ENCODE data around the gene ANAPC13. TPM values are rescaled to one million over a fixed set of nuclear protein-coding genes. Genes with fewer than 3 reads are reported as not detected.

The ANAPC13 gene
- polyA plus RNA-seq (2013, experiment 1 of 2) = 67.9 TPM
- 72.7 TPM for polyA plus RNA-seq (2013, experiment 2 of 2)

- Histone ChIP-seq H3K36me3 (ENCODE audit: control insufficient read depth, insufficient read depth, low read length) (peaks cover 22% of the 10 kb centered on the region), H3K9me3 (ENCODE audit: control insufficient read depth, low read length) (no peaks in the 10 kb centered on the region)
- WGBS, 2 experiments (ENCODE audit: insufficient coverage in 2 of 2) = 0 to 1% methylated on average over 72 to 78 of the region's 81 CpGs
These were observed at the start of gene ANAPC13, which contains the start of gene CEP63 for GRCh38 chr3:134485718-134486576. Gene ANAPC13 (minus strand): TSS chr3:134485985. CDS start chr3:134482904, 3,081 bp downstream. Gene CEP63 (plus strand): TSS chr3:134486057. CDS start chr3:134495321, 9,264 bp downstream.

GRCh38 chr3:134535186-134535970, 49.6 kb upstream of the ANAPC13 start:
- Histone ChIP-seq H3K4me1 (ENCODE audit: control insufficient read depth, insufficient read depth, low read length, poor library complexity, severe bottlenecking) (no peaks in the 10 kb centered on the region), H3K4me3 (ENCODE audit: extremely low read depth, insufficient read depth, low read length, poor library complexity, severe bottlenecking) (no peak overlapping the region), H3K9me3 (ENCODE audit: control insufficient read depth, low read length) (no peaks in the 10 kb centered on the region), H3K36me3 (ENCODE audit: control insufficient read depth, insufficient read depth, low read length) (peaks cover 14% of the 10 kb centered on the region), H3K27ac (ENCODE audit: low read depth, low read length, severe bottlenecking) (no peak overlapping the region)
- WGBS, 2 experiments (ENCODE audit: insufficient coverage in 2 of 2) = 93 to 95% methylated on average over 3 of the region's 4 CpGs

More at GRCh38 chr3:134485718-134486576, at the start of gene ANAPC13, which contains the start of gene CEP63:
- peak within 1 kb of the TSS; percentile 74 for H3K4me3 ChIP-seq (ENCODE audit: extremely low read depth, insufficient read depth, low read length, poor library complexity, severe bottlenecking)
- H3K27ac ChIP-seq (ENCODE audit: low read depth, low read length, severe bottlenecking) = peak within 1 kb of the TSS; percentile 93
- peaks cover 32% of the 10 kb centered on the region for H3K4me1 ChIP-seq (ENCODE audit: control insufficient read depth, insufficient read depth, low read length, poor library complexity, severe bottlenecking)

DNA sequence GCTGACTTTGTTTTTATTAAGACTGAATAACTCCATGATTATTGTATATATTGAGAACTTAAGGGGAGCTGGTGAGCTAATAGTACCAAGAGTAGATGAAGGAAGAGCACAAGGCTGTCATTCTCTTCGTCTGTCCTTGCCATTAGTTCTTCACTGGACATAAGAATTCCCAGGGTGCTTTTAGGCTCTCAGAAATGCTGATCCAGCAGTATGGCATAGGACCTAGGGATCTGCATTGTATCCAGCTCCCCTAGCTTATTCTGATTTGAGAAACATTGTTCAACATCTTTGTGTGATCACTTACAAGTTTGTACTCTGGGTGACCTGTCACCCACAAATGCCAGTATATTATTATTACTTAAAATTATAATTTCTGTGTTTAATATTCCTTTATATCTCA, 47.7 kb upstream of the ANAPC13 start:
- H3K9me3 ChIP-seq (ENCODE audit: control insufficient read depth, low read length) = no peaks in the 10 kb centered on the region
- H3K4me1 ChIP-seq (ENCODE audit: control insufficient read depth, insufficient read depth, low read length, poor library complexity, severe bottlenecking) = no peaks in the 10 kb centered on the region
- H3K27ac ChIP-seq (ENCODE audit: low read depth, low read length, severe bottlenecking) = no peak overlapping the region
- peaks cover 14% of the 10 kb centered on the region for H3K36me3 ChIP-seq (ENCODE audit: control insufficient read depth, insufficient read depth, low read length)
- WGBS, 2 experiments (ENCODE audit: insufficient coverage in 2 of 2) = 67 to 75% methylated on average over 1 of the region's 1 CpG
- H3K4me3 ChIP-seq (ENCODE audit: extremely low read depth, insufficient read depth, low read length, poor library complexity, severe bottlenecking) = no peak overlapping the region

GRCh38 chr3:134527538-134528186, 41.9 kb upstream of the ANAPC13 start:
- Histone ChIP-seq H3K36me3 (ENCODE audit: control insufficient read depth, insufficient read depth, low read length) (no peaks in the 10 kb centered on the region), H3K9me3 (ENCODE audit: control insufficient read depth, low read length) (peaks cover 23% of the 10 kb centered on the region), H3K4me1 (ENCODE audit: control insufficient read depth, insufficient read depth, low read length, poor library complexity, severe bottlenecking) (no peaks in the 10 kb centered on the region), H3K27ac (ENCODE audit: low read depth, low read length, severe bottlenecking) (no peak overlapping the region), H3K4me3 (ENCODE audit: extremely low read depth, insufficient read depth, low read length, poor library complexity, severe bottlenecking) (no peak overlapping the region)
- 90 to 97% methylated on average over 6 to 7 of the region's 7 CpGs for WGBS, 2 experiments (ENCODE audit: insufficient coverage in 2 of 2)

DNA sequence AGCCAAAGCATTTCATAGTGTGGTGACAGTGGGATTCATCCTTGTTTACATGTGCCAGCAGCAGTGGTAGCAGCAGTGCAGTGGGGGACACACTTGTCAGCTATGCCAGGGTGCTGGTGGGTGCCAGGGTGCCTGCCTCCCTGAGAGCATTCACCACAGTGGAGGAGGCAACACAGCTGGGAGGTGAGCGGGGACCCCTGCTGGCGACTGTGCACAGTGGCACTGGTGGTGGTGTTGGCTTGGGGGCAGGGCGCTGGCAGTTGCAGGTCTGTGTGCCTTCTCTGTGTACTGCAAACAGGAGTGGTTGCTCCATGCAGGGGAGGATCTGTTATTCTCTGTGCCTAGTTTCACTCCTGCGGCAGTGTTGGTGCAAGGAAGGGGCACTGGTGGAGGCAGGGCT, 41.3 kb upstream of the ANAPC13 start:
- Histone ChIP-seq H3K4me3 (ENCODE audit: extremely low read depth, insufficient read depth, low read length, poor library complexity, severe bottlenecking) (no peak overlapping the region), H3K36me3 (ENCODE audit: control insufficient read depth, insufficient read depth, low read length) (no peaks in the 10 kb centered on the region), H3K4me1 (ENCODE audit: control insufficient read depth, insufficient read depth, low read length, poor library complexity, severe bottlenecking) (no peaks in the 10 kb centered on the region), H3K27ac (ENCODE audit: low read depth, low read length, severe bottlenecking) (no peak overlapping the region), H3K9me3 (ENCODE audit: control insufficient read depth, low read length) (peaks cover 24% of the 10 kb centered on the region)
- 86% methylated on average over 2 to 4 of the region's 4 CpGs for WGBS, 2 experiments (ENCODE audit: insufficient coverage in 2 of 2)

GRCh38 chr3:134526319-134526718, 40.5 kb upstream of the ANAPC13 start:
- no peaks in the 10 kb centered on the region for H3K36me3 ChIP-seq (ENCODE audit: control insufficient read depth, insufficient read depth, low read length)
- no peak overlapping the region for H3K27ac ChIP-seq (ENCODE audit: low read depth, low read length, severe bottlenecking)
- WGBS, 2 experiments (ENCODE audit: insufficient coverage in 2 of 2) = 80 to 85% methylated on average over 1 of the region's 1 CpG

DNA sequence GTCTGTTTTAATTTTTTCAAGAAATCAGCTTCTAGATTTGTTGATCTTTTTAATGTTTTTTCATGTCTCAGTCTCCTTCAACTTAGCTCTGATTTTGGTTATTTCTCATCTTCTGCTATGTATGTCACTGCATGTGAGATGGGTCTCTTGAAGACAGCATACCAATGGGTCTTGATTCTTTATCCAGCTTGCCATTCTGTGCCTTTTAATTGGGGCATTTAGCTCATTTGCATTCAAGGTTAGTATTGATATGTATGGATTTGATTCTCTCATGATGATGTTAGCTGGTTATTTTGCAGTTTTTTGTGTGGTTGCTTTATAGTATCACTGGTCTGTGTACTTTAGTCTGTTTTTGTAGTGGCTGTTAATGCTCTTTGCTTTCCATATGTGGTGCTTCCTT, 39.5 kb upstream of the ANAPC13 start:
- Histone ChIP-seq H3K4me3 (ENCODE audit: extremely low read depth, insufficient read depth, low read length, poor library complexity, severe bottlenecking) (no peak overlapping the region), H3K27ac (ENCODE audit: low read depth, low read length, severe bottlenecking) (no peak overlapping the region), H3K36me3 (ENCODE audit: control insufficient read depth, insufficient read depth, low read length) (no peaks in the 10 kb centered on the region), H3K4me1 (ENCODE audit: control insufficient read depth, insufficient read depth, low read length, poor library complexity, severe bottlenecking) (no peaks in the 10 kb centered on the region), H3K9me3 (ENCODE audit: control insufficient read depth, low read length) (peaks cover 24% of the 10 kb centered on the region)

More at GRCh38 chr3:134526319-134526718, 40.5 kb upstream of the ANAPC13 start:
- Histone ChIP-seq H3K4me3 (ENCODE audit: extremely low read depth, insufficient read depth, low read length, poor library complexity, severe bottlenecking) (no peak overlapping the region), H3K4me1 (ENCODE audit: control insufficient read depth, insufficient read depth, low read length, poor library complexity, severe bottlenecking) (no peaks in the 10 kb centered on the region), H3K9me3 (ENCODE audit: control insufficient read depth, low read length) (peaks cover 24% of the 10 kb centered on the region)

DNA sequence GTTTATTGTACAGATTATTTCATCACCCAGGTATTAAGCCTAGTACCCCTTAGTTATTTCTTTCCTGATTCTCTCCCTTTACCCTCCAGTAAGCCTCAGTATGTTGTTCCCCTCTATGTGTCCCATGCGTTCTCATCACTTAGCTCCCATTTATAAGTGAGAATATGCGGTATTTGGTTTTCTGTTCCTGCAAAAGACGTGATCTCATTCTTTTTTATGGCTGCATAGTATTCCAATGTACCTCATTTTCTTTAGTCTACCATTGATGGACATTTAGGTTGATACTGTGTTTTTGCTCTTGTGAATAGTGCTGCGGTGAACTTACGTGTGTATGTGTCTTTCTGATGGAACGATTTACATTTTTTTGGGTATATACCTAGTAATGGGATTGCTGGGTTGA, 36.8 kb upstream of the ANAPC13 start:
- H3K9me3 ChIP-seq (ENCODE audit: control insufficient read depth, low read length) = peaks cover 29% of the 10 kb centered on the region
- no peak overlapping the region for H3K4me3 ChIP-seq (ENCODE audit: extremely low read depth, insufficient read depth, low read length, poor library complexity, severe bottlenecking)
- no peaks in the 10 kb centered on the region for H3K4me1 ChIP-seq (ENCODE audit: control insufficient read depth, insufficient read depth, low read length, poor library complexity, severe bottlenecking)
- 88 to 93% methylated on average over 3 of the region's 6 CpGs for WGBS, 2 experiments (ENCODE audit: insufficient coverage in 2 of 2)
- no peak overlapping the region for H3K27ac ChIP-seq (ENCODE audit: low read depth, low read length, severe bottlenecking)
- no peaks in the 10 kb centered on the region for H3K36me3 ChIP-seq (ENCODE audit: control insufficient read depth, insufficient read depth, low read length)

- Histone ChIP-seq H3K4me3 (ENCODE audit: extremely low read depth, insufficient read depth, low read length, poor library complexity, severe bottlenecking) (no peak overlapping the region), H3K4me1 (ENCODE audit: control insufficient read depth, insufficient read depth, low read length, poor library complexity, severe bottlenecking) (no peaks in the 10 kb centered on the region), H3K27ac (ENCODE audit: low read depth, low read length, severe bottlenecking) (no peak overlapping the region), H3K9me3 (ENCODE audit: control insufficient read depth, low read length) (peaks cover 7% of the 10 kb centered on the region), H3K36me3 (ENCODE audit: control insufficient read depth, insufficient read depth, low read length) (no peaks in the 10 kb centered on the region)
These were observed 32.0 kb upstream of the ANAPC13 start for GRCh38 chr3:134517791-134518190.

DNA sequence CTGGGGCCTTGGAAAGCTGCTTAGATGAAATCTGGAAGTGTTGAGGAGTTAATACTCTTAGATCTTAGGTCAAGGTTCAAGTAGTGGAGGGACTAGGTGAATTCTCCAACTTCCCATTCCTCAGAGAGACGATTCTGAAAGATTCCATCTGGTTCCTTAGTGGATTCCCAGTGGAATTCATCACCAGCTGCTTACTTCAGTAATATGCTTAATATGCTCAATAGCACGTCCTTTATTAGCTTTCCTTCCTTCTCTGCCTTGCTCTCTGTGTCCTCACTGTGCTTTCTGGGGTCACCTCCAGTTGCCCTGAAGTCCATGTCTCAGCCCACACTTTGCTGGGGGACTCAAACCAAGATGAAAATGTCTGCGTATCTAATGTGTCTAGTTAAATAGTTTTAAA, 31.1 kb upstream of the ANAPC13 start:
- H3K36me3 ChIP-seq (ENCODE audit: control insufficient read depth, insufficient read depth, low read length) = peaks cover 1% of the 10 kb centered on the region
- H3K4me3 ChIP-seq (ENCODE audit: extremely low read depth, insufficient read depth, low read length, poor library complexity, severe bottlenecking) = no peak overlapping the region
- H3K4me1 ChIP-seq (ENCODE audit: control insufficient read depth, insufficient read depth, low read length, poor library complexity, severe bottlenecking) = no peaks in the 10 kb centered on the region
- WGBS, 2 experiments (ENCODE audit: insufficient coverage in 2 of 2) = 79 to 100% methylated on average over 1 to 2 of the region's 3 CpGs
- no peak overlapping the region for H3K27ac ChIP-seq (ENCODE audit: low read depth, low read length, severe bottlenecking)
- H3K9me3 ChIP-seq (ENCODE audit: control insufficient read depth, low read length) = peaks cover 5% of the 10 kb centered on the region

Data from mesodermal cell (in vitro differentiated cells).